Hematopoietic multipotent progenitor cell (in vitro differentiated cells): Measurements from ENCODE around the gene CEP89. TPM values are rescaled to one million over a fixed set of nuclear protein-coding genes. Genes with fewer than 3 reads are reported as not detected.
"Not testable (repeated sequence)": the region's sequence is repeated elsewhere in the genome, so short reads cannot be mapped to it uniquely, and the experiment has no call there.

Source experiments
- DNase-seq, 3 donors: peaks; one replicate each; pipeline ENCODE4 v3.0.0-alpha.2; 2011 to 2015; ENCODE audit warnings: low read depth in 2 of 3, low spot score in 2 of 3
- small RNA-seq: library from RNA; depleted of rRNA; stranded (forward); fragments of <200 nt; gene quantifications from one replicate; pipeline ENCODE3, GENCODE V24; 2012
- total RNA-seq: library from RNA; depleted of rRNA; stranded (reverse); fragments of >200 nt; gene quantifications from one replicate; pipeline ENCODE4 v1.2.3, GENCODE V29; 2012

The CEP89 gene
- total RNA-seq, 1 donor = 10.0 TPM

- DNase-seq = not testable (repeated sequence)
Observed at GRCh38 chr19:32856818-32857217, 114.9 kb downstream of the CEP89 start.

GRCh38 chr19:32852216-32852615, 119.5 kb downstream of the CEP89 start:
- DNase-seq = no peak

GRCh38 chr19:32848035-32848434, 123.7 kb downstream of the CEP89 start:
- not testable (repeated sequence) for DNase-seq

DNA sequence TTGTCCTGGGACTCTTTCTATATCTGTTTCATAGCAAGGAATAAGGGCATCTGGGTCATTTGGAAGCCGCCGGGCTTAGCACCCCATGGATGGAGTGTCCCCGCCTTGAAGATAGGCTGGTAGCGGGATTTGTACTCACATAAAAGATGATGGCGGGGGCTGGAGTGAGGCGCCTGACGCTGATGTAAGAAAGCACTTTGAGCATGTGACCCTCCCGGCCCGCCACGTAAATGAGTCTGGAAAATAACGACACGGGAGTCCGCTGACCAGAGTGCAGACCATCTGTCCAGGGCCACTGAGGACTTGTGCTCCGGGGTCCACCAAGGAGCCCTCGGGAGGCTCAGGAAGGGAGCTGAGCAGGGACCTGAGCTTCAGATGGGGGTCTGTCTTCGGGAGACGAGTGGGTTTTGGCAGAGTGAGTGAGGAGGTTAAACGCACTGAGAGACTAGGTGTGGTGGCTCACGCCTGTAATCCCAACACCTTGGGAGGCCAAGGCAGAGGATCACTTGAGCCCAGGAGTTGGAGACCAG, 128.0 kb downstream of the CEP89 start:
- no peak for DNase-seq

DNA sequence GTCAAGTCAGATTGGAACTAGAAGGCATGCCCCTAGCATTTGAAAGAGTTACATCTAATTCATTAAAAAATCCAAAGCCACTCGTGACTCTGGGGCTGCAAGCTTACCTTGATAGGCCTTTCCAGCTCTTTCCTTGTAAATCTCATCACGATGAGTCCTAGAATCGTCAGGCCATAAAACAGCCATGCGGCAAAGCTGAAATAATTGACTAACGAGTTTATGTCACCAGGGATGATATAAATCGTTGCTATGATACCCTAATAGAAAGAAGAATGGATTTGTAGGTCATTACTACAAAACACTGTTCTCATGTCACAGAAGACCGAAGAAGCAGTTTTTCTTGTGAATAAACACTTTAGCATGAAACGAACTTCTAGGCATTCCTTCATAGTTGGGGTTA, 129.7 kb downstream of the CEP89 start:
- DNase-seq = no peak

- no peak for DNase-seq
Observed at GRCh38 chr19:32837531-32837930, 134.2 kb downstream of the CEP89 start.

DNA sequence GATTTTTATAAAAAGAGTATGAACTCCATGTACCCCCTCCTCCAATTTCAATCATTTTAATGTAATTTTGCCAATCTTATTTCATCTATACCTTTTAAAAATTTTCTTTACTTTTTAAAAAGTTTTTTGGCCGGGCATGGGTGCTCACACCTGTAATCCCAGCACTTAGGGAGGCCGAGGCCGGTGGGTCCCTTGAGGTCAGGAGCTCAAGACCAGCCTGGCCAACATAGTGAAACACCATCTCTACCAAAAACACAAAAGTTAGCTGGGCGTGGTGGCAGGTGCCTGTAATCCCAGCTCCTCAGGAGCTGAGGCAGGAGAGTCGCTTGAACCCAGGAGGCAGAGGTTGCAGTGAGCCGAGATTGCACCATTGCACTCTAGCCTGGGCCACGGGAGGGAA, 138.4 kb downstream of the CEP89 start:
- DNase-seq = not testable (repeated sequence)

DNA sequence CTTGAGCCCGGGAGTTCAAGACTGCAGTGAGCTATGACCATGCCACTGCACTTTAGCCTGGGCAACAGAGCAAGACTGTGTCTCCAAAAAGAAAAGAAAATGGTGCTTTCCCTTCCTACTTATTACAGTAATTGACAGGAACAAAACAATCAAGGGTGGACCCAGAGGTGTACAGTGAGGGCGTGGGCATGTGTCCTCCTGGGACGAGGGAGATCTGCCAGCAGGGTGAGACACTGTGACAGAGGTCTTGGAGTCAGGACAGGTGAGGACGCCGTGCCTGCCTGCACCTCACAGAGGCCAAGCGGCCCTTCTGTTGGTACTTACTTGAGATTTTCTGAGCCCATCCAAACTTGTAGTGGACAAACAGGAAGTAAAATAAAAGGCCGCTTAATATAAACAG, 138.9 kb downstream of the CEP89 start:
- not testable (repeated sequence) for DNase-seq

GRCh38 chr19:32832094-32832493, 139.7 kb downstream of the CEP89 start:
- DNase-seq = not testable (repeated sequence)

DNA sequence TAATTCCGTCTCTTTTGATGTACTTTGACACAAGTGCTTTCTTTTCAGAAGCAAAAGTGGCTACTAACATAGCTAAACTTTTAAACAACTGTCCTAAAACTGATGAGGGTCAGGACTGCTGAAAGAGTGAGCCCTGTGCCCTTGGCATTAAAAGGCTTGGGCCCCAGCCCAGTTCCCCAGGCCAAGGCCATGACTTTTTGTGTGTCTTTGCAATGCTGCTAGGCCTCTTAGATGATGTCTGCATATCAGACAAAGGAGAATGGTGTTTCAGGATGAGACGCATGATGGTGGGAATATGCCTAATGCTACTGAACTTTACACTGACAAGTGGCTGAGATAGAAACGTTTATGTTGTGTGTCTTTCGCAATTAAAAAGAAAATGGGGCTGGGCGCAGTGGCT, 140.1 kb downstream of the CEP89 start:
- DNase-seq = no peak

GRCh38 chr19:32830231-32831014, 141.3 kb downstream of the CEP89 start:
- DNase-seq = no peak

GRCh38 chr19:32829345-32829896, 142.3 kb downstream of the CEP89 start:
- DNase-seq = no peak

- DNase-seq = no peak
Observed at GRCh38 chr19:32828643-32829344, 143.0 kb downstream of the CEP89 start.

GRCh38 chr19:32828139-32828538, 143.6 kb downstream of the CEP89 start:
- no peak for DNase-seq

Small RNA genes within 50 kb of the gene (small RNA-seq; reads per million reads assigned to genes)
- not detected for gene RN7SKP22

Other genes with a start within 250 kb of the CEP89 start
- gene SLC7A9, start 102.2 kb downstream of the CEP89 start, total RNA-seq = not detected
- 1.6 TPM for gene FAAP24, start 284 bp upstream of the CEP89 start, total RNA-seq
- under 0.01 TPM for gene RHPN2, start 92.9 kb upstream of the CEP89 start, total RNA-seq
- gene GPATCH1, start 109.2 kb upstream of the CEP89 start, total RNA-seq = 6.2 TPM
- gene WDR88, start 160.2 kb upstream of the CEP89 start, total RNA-seq = not detected
- gene LRP3, start 222.4 kb upstream of the CEP89 start, total RNA-seq = 6.7 TPM